Fibroblast of pulmonary artery (primary cell): Measurements from ENCODE around the gene PLIN3.
"Not testable (repeated sequence)": the region's sequence is repeated elsewhere in the genome, so short reads cannot be mapped to it uniquely, and the experiment has no call there.

Experiments used
- DNase-seq: peaks from one replicate; pipeline ENCODE4 v3.0.0-alpha.2; 2010; ENCODE audit warnings: low read depth
- H3K4me3 ChIP-seq: replicated peaks from 2 replicates; pipeline ENCODE4 v1.5.1; 2011; ENCODE audit warnings: low read depth, mild to moderate bottlenecking, control low read depth, low read length, moderate library complexity
- TF ChIP-seq, protein P1 (sequence below): IDR thresholded peaks from 2 replicates; pipeline ENCODE4 v1.5.1; 2011; ENCODE audit warnings: mild to moderate bottlenecking, control low read depth, low read length, inconsistent platforms; ENCODE audit errors: missing control alignments

The PLIN3 gene

DNA sequence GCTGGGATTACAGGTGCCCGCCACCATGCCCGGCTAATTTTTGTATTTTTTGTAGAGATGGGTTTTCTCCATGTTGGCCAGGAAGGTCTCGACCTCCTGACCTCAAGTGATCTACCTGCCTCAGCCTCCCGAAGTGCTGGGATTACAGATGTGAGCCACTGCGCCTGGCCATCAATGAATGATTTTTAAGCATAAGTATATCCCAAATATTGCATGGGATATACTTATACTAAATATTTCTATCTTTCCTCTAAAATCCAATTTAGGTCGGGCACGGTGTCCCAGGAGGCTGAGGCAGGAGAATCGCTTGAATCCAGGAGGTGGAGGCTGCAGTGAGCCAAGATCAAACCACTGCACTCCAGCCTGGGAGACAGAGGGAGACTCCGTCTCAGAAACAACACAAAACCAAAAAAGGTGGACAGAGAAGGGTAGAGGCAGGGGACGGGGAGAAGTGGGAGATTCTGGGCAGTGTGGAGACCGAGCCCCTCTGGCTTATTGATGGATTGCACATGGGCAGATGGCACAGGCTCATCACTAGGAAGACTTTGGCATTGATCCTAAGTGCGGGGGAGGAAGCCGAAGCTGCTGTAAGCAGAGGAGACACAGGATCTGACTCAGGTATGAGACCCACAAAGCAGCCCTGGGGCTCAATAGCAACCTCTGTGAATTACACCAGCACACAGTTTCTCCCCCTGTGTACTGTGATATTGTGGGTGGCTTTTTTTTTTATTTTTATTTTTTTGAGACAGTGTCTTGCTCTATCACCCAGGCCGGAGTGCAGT is 21.8 kb upstream of the PLIN3 start:
- H3K4me3 ChIP-seq = no peak overlapping the region
- peak; percentile 63 for DNase-seq
- TF ChIP-seq, protein P1, sequence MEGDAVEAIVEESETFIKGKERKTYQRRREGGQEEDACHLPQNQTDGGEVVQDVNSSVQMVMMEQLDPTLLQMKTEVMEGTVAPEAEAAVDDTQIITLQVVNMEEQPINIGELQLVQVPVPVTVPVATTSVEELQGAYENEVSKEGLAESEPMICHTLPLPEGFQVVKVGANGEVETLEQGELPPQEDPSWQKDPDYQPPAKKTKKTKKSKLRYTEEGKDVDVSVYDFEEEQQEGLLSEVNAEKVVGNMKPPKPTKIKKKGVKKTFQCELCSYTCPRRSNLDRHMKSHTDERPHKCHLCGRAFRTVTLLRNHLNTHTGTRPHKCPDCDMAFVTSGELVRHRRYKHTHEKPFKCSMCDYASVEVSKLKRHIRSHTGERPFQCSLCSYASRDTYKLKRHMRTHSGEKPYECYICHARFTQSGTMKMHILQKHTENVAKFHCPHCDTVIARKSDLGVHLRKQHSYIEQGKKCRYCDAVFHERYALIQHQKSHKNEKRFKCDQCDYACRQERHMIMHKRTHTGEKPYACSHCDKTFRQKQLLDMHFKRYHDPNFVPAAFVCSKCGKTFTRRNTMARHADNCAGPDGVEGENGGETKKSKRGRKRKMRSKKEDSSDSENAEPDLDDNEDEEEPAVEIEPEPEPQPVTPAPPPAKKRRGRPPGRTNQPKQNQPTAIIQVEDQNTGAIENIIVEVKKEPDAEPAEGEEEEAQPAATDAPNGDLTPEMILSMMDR = no peak

DNA sequence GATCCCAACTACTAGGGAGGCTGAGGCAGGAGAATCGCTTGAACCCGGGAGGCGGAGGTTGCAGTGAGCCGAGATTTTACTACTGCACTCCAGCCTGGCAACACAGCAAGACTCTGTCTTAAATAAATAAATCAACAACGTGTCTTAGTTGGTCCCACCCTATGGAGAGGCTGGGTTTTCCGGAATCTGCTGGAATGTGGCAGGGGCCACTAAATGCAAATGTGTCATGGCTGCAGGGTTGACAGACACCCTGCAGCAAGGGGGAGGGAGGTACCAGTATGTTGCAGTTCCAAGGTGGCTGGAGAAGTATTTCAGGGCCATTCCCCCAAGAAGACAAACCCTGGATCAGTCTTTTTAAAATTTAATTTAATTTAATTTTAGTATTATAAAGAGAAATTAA is 20.3 kb upstream of the PLIN3 start:
- DNase-seq, H3K4me3 ChIP-seq: not testable (repeated sequence)

DNA sequence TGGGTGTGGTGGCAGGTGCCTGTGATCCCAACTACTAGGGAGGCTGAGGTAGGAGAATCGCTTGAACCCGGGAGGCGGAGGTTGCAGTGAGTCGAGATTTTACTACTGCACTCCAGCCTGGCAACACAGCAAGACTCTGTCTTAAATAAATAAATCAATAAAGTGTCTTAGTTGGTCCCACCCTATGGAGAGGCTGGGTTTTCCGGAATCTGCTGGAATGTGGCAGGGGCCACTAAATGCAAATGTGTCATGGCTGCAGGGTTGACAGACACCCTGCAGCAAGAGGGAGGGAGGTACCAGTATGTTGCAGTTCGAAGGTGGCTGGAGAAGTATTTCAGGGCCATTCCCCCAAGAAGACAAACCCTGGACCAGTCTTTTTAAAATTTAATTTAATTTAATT is 17.5 kb upstream of the PLIN3 start:
- DNase-seq, H3K4me3 ChIP-seq: not testable (repeated sequence)

DNA sequence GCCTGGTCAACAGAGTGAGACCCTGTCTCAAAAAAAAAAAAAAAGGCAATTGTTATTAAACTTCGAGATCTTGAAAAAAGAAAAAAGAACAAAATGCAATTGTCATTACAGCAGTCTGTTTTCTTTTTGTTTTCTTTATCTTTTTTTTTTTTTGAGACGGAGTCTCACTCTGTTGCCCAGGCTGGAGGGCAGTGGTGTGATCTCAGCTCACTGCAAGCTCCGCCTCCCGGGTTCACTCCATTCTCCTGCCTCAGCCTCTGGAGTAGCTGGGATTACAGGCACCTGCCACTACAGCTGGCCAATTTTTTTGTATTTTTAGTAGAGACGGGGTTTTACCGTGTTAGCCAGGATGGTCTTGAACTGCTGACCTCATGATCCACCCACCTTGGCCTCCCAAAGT is 15.4 kb upstream of the PLIN3 start:
- not testable (repeated sequence) for DNase-seq, H3K4me3 ChIP-seq

DNA sequence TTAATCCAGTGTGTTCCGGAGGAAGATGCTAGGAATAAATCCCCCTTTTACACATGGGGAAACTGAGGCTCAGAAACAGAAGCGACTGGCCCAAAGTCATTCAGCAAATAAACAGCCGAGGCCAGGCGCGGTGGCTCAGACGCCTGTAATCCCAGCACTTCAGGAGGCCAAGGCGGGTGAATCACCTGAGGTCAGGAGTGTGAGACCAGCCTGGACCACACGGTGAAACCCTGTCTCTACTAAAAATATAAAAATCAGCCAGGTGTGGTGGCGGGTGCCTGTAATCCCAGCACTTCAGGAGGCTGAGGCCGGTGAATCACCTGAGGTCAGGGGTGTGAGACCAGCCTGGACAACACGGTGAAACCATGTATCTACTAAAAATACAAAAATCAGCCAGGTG is 11.6 kb upstream of the PLIN3 start:
- no peak for DNase-seq
- TF ChIP-seq, protein P1 = no peak
- H3K4me3 ChIP-seq = no peak overlapping the region

DNA sequence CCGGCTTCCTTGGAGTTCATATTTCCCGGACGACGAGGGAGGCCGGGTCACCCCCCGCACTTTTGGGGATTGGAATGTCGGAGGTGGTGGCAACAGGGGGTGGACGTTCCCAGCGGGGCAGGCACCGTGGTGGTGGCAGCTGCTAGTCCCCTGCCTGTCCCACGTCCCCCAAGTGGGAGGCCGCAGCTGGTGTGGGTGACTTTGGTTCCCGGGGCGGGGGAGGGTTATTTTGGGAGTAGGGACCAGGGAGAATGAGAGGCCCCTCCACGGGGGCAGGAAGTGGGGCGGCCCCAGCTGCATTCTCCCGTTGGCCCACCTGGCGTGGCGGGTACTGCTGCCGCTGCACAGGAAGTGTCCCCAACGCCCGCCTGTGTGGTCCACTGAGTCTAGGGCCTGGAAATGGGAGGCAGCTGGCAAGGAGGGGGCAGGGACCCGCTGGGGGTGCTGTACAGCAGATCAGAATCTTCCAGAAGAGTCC is 11.1 kb upstream of the PLIN3 start:
- DNase-seq = no peak
- TF ChIP-seq, protein P1 = no peak
- no peak overlapping the region for H3K4me3 ChIP-seq

DNA sequence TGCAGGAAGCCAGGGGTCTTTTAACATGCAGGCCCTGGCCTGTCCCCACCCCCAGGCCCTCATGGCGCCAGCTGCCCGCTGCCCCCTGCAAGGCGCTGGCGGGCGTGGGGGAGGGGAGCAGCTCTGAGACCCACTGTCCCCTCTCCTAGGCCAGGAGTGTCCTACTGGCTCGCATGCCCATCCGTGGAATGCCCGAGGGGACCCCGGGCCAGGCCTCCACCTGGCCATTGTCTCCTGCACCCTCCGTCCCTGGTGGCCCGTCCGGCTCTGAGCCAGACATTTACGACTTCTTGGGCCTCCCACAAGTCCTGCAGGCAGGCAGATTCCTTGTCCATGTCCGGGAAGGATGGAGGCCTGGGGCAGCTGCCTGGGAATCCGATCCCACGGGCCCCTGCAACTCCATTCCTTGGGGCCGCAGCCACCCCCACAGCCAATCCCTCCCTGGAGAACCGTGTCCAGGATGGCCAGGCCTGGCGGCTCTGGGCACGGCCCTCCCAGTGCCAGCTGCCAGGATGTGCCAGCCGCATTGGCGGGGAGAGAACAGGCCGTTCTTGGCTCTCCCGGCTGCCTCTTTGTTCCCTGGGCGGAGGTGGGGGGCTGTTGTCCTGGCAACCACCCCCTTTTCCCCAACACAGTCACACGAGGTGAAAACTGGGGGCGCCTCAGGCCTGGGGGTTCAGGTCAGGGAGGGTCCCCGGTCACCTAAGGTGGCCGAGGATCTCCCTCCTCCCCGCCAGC is 10.5 kb upstream of the PLIN3 start:
- H3K4me3 ChIP-seq = no peak overlapping the region
- TF ChIP-seq, protein P1 = no peak
- DNase-seq = no peak

DNA sequence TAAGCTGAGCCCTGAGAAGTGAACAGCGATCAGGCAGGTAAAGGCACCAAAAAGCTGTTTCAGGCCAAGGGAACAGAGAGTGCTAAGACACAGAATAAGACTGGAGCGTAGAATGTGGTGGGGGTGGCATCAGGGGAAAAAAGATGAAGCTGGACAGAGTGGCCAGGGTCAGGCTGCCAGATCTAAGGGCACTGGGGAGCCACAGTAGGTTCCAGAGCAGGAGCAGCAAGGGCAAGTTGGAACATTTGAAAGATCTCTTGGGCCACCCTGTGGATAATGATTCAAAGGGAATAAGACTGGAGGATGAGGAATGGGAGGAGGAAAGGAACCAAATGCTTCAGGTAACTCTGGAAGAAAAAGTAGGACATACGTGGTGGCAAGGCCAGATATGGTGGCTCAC is 6.5 kb upstream of the PLIN3 start:
- H3K4me3 ChIP-seq = no peak overlapping the region
- no peak for DNase-seq
- TF ChIP-seq, protein P1 = no peak
